HepG2 (cell line): ENCODE data around the gene GCN1.

Experiments used
- CBX1 ChIP-seq: IDR thresholded peaks from one replicate; pipeline ENCODE4 v1.6.1; 2016; ENCODE audit warnings: antibody characterized with exemption, low read depth
- CBX5 ChIP-seq: sonication (generic); formaldehyde crosslinking; IDR thresholded peaks from 2 replicates; pipeline ENCODE4 v1.4.0; 2020; ENCODE audit warnings: missing genetic modification reagents, borderline replicate concordance
- CTCF ChIP-seq: sonication (generic); formaldehyde crosslinking; IDR thresholded peaks from 2 replicates; pipeline ENCODE4 v1.5.0; 2020; ENCODE audit warnings: mild to moderate bottlenecking, missing genetic modification reagents, moderate library complexity
- IKZF1 ChIP-seq: fragments of 450-650 bp; IDR thresholded peaks from 2 replicates; pipeline ENCODE4 v1.7.1; 2016
- ZNF331 ChIP-seq: sonication (generic); formaldehyde crosslinking; IDR thresholded peaks from 2 replicates; pipeline ENCODE4 v1.4.0; 2020; ENCODE audit warnings: missing genetic modification reagents
- ZZZ3 ChIP-seq: sonication (generic); formaldehyde crosslinking; IDR thresholded peaks from 2 replicates; pipeline ENCODE4 v1.4.0; 2020; ENCODE audit warnings: missing genetic modification reagents, mild to moderate bottlenecking, borderline replicate concordance

GRCh38 chr12:120137833-120138232 is 56.7 kb downstream of the GCN1 start:
- TF ChIP-seq ZZZ3 (CRISPR knock-in tag) = no peak
- TF ChIP-seq IKZF1 = no peak
- TF ChIP-seq CTCF (CRISPR knock-in tag) = no peak
- no peak for TF ChIP-seq CBX5
- no peak for TF ChIP-seq ZNF331 (CRISPR knock-in tag)
- no peak for TF ChIP-seq CBX1
